GM10248 (cell line): ENCODE data around the gene DMXL1.
"Not testable (repeated sequence)": the region's sequence is repeated elsewhere in the genome, so short reads cannot be mapped to it uniquely, and the experiment has no call there.

Experiments
- CTCF ChIA-PET: fragments of 300-600 bp; sonication (Branson Sonifier 250); formaldehyde crosslinking; extraction: SDS; loops from one replicate; lab custom pipeline; 2021; ENCODE audit warnings: antibody characterized with exemption; lab: Yijun Ruan, JAX
- POLR2A ChIA-PET: fragments of 350-650 bp; sonication (Branson Sonifier 250); formaldehyde crosslinking; extraction: SDS; loops from one replicate; lab custom pipeline; 2020; ENCODE audit warnings: antibody characterized with exemption; lab: Yijun Ruan, JAX
- DNase-seq: peaks from one replicate; pipeline ENCODE4 v3.0.0; 2012; ENCODE audit errors: extremely low spot score
- CTCF ChIP-seq: IDR thresholded peaks from 2 replicates; pipeline ENCODE4 v1.5.1; 2012; ENCODE audit warnings: mild to moderate bottlenecking, low read depth; ENCODE audit errors: extremely low read depth, missing control alignments, control extremely low read depth

Gene DMXL1

DNA sequence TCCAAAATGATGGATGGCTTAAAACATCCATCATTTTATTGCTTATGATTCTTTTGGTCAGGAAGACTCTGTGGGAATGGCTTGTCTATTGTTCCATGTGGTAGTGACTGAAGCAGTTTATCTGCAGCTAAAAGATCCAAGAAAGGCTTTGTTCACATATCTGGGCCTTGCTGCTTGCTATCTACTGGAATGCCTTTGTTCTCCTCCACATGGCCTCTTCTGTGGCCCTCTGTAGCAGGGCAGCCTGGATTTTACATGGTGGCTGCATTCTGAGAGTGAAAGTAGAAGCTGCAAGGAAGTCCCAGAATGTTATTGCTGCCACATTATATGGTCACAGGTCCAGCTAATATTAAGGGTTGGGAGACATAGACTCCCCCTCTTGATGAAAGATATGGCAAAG is 35.1 kb downstream of the DMXL1 start:
- DNase-seq, result no peak
- CTCF ChIA-PET, result no interaction called here
- TF ChIP-seq CTCF, result no peak
- POLR2A ChIA-PET, result no interaction called here

DNA sequence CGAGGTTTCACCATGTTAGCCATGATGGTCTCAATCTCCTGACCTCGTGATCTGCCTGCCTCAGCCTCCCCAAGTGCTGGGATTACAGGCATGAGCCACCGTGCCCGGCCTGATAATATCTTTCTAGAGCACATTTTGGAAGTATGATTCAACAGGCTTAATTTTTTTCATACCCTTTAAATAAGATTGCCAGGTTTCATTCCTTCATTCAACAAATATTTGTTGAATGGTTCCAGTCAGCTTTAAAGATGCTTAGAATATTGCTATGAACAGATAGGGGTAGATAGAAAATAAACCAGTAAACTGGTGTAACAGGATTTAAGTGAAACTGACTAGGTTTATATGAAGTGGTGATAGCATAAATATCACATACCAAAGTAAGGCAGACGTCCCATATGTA is 41.3 kb downstream of the DMXL1 start:
- POLR2A ChIA-PET, result no interaction called here
- no peak for TF ChIP-seq CTCF
- DNase-seq, result no peak
- CTCF ChIA-PET, result interaction anchor here (1.6 kb wide), 1 partner anchor 15 kb away, joined by 3 read pairs; no protein-coding TSS in a partner anchor

DNA sequence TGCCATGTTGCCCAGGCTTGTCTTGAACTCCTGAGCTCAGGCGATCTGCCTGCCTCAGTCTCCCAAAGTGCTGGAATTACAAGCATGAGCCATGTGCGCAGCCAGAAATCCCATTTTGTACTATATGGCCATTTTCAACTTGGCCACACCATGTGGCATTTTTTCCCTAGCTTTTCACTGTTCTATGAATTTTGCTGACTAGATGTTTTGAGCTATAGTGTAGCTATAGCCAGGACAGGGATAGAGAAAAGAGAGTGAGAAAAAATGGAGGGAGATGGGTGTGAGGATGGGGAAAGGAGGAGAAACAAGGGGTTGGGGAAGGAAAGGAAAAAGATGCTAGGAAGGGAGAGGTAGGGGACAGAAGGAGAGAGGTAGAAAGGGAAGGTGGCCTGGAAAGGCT is 46.4 kb downstream of the DMXL1 start:
- CTCF ChIA-PET, result interaction anchor here (1.6 kb wide), 1 partner anchor 150 kb away, joined by 4 read pairs; no protein-coding TSS in a partner anchor
- POLR2A ChIA-PET, result no interaction called here
- no peak for TF ChIP-seq CTCF
- DNase-seq, result no peak

DNA sequence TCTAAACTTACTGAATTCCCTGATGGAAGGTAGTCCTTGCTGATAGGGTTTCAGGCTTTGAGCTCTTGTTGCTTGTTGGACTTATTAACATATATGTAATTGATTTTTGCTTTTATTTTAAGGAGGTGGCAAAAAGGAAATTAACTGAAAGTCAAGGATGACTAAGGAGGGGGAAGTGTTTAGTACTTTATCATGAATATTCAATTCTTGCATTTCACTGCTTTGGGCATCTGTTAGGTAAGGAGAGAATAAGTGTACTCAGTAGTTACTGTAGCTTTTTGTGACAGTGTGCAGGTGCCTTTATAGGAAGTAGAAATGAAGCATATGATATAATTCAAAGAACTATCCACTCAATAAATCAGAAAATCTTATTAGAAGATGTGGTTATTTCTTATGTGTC is 47.1 kb downstream of the DMXL1 start:
- CTCF ChIA-PET, result no interaction called here

DNA sequence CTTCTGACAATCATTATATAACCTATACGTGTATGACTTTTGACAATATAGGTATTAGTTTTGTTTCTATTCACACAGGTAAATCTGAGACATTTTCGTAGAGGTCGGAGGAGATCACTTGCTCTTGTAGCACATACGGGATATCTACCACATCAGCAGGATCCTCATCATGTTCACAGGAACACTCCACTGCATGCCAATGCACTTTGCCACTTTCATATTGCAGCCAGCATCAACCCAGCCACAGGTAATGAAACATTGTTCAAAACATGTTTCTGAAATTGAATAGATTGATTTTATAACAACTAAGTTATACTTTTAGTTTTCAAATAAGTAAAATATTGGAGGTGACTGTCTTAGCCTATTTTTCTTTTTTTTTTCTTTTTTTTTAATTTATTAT is 50.0 kb downstream of the DMXL1 start:
- no peak for TF ChIP-seq CTCF
- ChIA-PET POLR2A (interaction anchor here (0.6 kb wide), 1 partner anchor 31 kb away, joined by 4 read pairs; no protein-coding TSS in a partner anchor), CTCF (no interaction called here)
- DNase-seq, result no peak

More for the DNA sequence above, 47.1 kb downstream of the DMXL1 start:
- no peak for TF ChIP-seq CTCF
- POLR2A ChIA-PET, result no interaction called here
- no peak for DNase-seq

DNA sequence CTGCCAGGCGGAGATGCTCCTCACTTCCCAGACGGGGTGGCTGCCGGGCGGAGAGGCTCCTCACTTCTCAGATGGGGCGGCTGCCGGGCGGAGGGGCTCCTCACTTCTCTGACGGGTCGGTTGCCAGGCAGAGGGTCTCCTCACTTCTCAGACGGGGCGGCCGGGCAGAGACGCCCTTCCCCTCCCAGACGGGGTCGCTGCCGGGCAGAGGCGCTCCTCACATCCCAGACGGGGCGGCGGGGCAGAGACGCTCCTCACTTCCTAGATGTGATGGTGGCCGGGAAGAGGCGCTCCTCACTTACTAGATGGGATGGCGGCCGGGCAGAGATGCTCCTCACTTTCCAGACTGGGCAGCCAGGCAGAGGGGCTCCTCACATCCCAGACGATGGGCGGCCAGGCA is 51.6 kb downstream of the DMXL1 start:
- CTCF ChIA-PET, DNase-seq, POLR2A ChIA-PET: not testable (repeated sequence)

DNA sequence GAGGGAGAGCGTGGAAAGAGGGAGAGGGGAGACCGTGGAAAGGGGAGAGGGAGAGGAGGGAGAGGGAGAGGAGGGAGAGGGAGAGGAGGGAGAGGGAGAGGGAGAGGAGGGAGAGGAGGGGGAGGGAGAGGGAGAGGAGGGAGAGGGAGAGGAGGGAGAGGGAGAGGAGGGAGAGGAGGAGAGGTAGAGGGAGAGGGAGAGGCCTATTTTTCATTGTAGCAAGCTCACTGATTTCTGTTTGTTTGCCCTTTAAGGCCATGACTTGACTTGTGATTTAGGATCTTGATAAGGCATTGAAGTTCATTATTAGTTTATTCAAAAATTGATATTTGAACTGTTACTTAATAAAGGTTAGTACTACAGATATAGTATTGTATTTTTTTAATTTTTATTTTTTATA is 52.4 kb downstream of the DMXL1 start:
- ChIA-PET POLR2A (no interaction called here), CTCF (interaction anchor here (1.1 kb wide), 1 partner anchor 11 kb away, joined by 3 read pairs; no protein-coding TSS in a partner anchor)

More for the DNA sequence above, 52.4 kb downstream of the DMXL1 start:
- DNase-seq, result no peak
- no peak for TF ChIP-seq CTCF
